ENCODE measurements around the gene STAT4.
A peak's percentile ranks its signal among the peaks of the same experiment; 100 is the strongest.

The STAT4 gene

GRCh38 chr2:191078165-191078867, 72.5 kb downstream of the STAT4 start:
- DNase-seq: no peak

GRCh38 chr2:191070276-191070675, 80.5 kb downstream of the STAT4 start:
- DNase-seq: no peak

GRCh38 chr2:191069606-191070005, 81.2 kb downstream of the STAT4 start:
- DNase-seq: no peak

- DNase-seq: no peak
Observed at GRCh38 chr2:191066919-191067233, 83.9 kb downstream of the STAT4 start.

- no peak for DNase-seq
Observed at GRCh38 chr2:191066197-191066918, 84.4 kb downstream of the STAT4 start.

- no peak for DNase-seq
Observed at GRCh38 chr2:191065785-191066184, 85.0 kb downstream of the STAT4 start.

GRCh38 chr2:191064590-191064989, 86.2 kb downstream of the STAT4 start:
- no peak for DNase-seq

GRCh38 chr2:191063584-191063983, 87.2 kb downstream of the STAT4 start:
- DNase-seq: no peak

GRCh38 chr2:191061381-191061980, 89.3 kb downstream of the STAT4 start:
- no peak for DNase-seq

GRCh38 chr2:191059308-191059707, 91.5 kb downstream of the STAT4 start:
- no peak for DNase-seq

GRCh38 chr2:191056228-191056627, 94.6 kb downstream of the STAT4 start:
- no peak for DNase-seq

GRCh38 chr2:191053256-191053655, 97.5 kb downstream of the STAT4 start:
- no peak for DNase-seq

- DNase-seq: peak; percentile 2 to 56
Observed at GRCh38 chr2:191051825-191052778, 98.7 kb downstream of the STAT4 start.

GRCh38 chr2:191051177-191051576, 99.6 kb downstream of the STAT4 start:
- no peak for DNase-seq

GRCh38 chr2:191050640-191050987, 100.2 kb downstream of the STAT4 start:
- DNase-seq: no peak

GRCh38 chr2:191049728-191050639, 100.8 kb downstream of the STAT4 start:
- peak in 1 of 2 experiments; percentile 42 for DNase-seq

- DNase-seq: no peak
Observed at GRCh38 chr2:191048073-191048472, 102.7 kb downstream of the STAT4 start.

- no peak for DNase-seq
Observed at GRCh38 chr2:191045141-191045540, 105.7 kb downstream of the STAT4 start.

GRCh38 chr2:191043438-191043837, 107.4 kb downstream of the STAT4 start:
- DNase-seq: no peak

GRCh38 chr2:191041418-191042161, 109.2 kb downstream of the STAT4 start:
- no peak for DNase-seq

- no peak for DNase-seq
Observed at GRCh38 chr2:191039616-191040015, 111.2 kb downstream of the STAT4 start.

Data from NCI-H524 (cell line).